Gastroesophageal sphincter (tissue), 3 donors: ENCODE results near the gene TM9SF4.

Experiments used
- CTCF ChIP-seq, 4 experiments: fragments of 200-600 bp in 2 of 4; fragments of 450-650 bp in 2 of 4; sonication (generic) in 1 of 4; IDR thresholded peaks; one replicate each; pipeline ENCODE4 v1.5.1; 2017 to 2019; ENCODE audit warnings: antibody characterized with exemption in 4 of 4, mild to moderate bottlenecking in 2 of 4, moderate library complexity in 2 of 4
- POLR2A ChIP-seq, 2 donors: fragments of 450-650 bp; IDR thresholded peaks; one replicate each; pipeline ENCODE4 v1.6.1; 2017; ENCODE audit warnings: antibody characterized with exemption in 2 of 2, mild to moderate bottlenecking in 2 of 2, moderate library complexity in 1 of 2

DNA sequence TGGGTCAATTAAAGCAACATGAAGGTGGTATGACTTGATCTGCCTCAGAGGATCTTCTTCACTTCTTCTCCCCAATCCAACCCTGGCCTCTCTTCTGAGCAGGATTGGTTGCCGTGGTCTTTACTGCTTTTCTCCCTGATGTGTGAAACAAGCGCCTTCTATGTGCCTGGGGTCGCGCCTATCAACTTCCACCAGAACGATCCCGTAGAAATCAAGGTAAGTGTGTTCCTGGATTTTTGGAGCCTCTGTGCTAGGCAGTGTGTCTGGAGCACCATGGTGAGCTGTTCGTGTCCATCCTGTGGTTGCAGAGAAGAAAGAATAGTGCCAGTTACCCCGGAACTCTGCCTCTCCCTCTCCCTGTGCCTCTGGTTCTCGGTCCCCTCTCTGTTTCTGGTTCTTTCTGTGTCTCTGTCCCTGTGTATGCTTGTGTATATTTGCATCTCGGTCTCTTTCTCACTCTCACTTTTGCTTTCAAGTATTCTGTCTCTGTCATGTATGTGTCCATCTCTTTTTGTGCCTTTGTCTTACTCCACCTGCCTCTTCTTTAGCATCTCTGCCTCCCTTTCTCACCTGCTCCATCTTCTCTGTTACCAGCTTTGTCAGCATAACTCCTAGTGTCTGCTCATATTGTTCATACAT lies 23.5 kb downstream of the TM9SF4 start:
- TF ChIP-seq CTCF (IDR thresholded peaks at IDR 0.05): no peak
- no peak for TF ChIP-seq POLR2A (IDR thresholded peaks at IDR 0.05)
